IPS-18c (cell line): Measurements from ENCODE around the gene FARS2.

ENCODE experiments used
- H3K4me3 ChIP-seq: 2 replicates; pipeline ENCODE4 v1.7.0; 2013; ENCODE audit warnings: low read depth, mild to moderate bottlenecking, low read length, moderate library complexity; ENCODE audit not compliant: insufficient read depth
- H3K9me3 ChIP-seq: one replicate; pipeline ENCODE4 v1.6.1; 2013; ENCODE audit warnings: mild to moderate bottlenecking, low read length, moderate library complexity; ENCODE audit not compliant: control insufficient read depth, insufficient read depth

FARS2 gene

DNA sequence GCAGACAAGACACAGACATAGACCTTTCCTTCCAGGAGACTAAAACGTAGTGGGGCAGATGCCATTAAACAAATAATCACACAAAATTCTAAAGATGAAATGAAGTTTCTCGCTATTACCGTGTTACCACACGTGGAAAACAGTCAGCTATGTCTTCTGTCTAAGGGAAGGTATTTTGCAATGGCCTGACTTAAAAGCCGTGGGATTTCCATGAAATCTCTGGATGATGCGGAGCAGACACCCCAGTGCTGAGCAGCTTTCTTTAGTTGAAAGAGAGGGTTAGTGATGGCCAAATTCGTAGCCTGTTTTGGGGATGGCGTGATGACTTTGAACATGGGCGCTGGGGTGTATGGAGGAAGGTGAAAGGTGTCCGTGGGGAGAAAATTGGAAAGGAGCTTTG lies 463.6 kb downstream of the FARS2 start:
- H3K9me3 ChIP-seq, result no peaks in the 10 kb centered on the region

DNA sequence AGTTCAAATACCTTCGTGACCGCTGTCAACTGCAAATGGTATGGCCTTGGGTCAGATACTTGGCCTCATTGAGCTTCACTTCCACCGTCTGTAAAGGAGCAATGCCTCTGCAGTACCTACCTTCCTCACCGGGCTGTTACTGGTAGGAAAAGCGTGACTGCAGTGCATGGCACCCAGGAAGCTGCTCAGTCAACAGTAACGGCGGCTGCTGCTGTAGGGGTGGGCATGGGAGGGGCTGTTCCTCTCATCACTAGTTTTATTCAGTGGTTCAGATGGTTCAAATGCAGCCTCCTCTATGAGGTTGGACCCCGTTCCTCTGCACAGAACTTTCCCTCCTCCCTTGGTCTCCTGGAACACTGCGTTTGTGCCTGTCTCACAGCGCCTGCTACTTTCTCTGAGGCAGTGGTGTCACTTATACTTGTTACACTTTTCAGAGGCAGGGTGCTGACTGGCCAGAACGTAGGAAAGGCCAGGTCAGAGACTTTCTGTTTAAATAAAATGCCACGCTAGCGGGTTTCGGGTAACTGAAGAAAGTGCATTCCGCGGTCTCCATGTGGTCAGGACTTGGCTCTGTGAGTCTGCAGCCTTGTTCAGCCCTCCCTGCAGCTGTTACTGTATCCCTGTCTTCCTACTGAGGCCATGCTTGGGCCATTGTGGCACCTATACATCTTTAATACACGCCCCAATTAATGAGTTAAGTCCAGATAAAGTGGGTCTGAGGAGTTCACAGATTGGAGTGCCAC lies 465.8 kb downstream of the FARS2 start:
- no peaks in the 10 kb centered on the region for H3K9me3 ChIP-seq
- H3K4me3 ChIP-seq, result no peak overlapping the region

More for the DNA sequence above, 463.6 kb downstream of the FARS2 start:
- no peak overlapping the region for H3K4me3 ChIP-seq

DNA sequence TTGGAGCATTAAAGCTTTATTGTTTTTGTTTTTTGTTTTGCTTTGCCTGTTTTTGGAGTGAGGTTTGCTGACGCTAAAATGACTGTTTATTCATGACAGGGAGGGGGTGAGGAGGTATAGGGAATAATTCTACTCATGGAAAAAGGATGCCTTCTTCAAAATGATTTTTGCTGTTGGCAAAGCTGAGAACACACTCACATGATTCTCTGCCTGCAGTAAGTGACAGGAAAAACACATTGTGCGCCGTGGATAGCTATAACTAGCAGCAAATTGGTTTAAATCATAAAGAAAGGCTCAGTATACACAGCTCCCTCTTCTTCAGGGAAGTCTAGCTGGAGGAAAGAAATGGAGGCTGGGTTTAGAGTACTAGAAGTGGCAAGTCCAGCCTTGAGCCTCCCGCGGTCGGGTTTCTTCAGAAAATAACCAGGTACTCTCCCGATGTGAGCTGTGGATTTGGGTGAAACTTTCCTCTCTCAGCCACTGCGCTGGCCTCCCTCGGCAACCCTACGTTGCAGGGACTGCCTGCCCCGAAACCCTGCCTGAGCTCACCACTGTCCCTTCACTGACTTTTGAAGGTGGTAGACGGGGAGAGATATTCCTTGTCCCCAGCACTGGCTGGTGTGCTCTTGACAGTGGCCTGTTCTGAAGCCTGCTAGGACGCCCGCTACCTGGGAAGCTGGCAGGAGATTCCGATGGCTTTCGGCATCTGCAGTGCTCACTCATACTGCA lies 467.2 kb downstream of the FARS2 start:
- no peaks in the 10 kb centered on the region for H3K9me3 ChIP-seq
- no peak overlapping the region for H3K4me3 ChIP-seq

DNA sequence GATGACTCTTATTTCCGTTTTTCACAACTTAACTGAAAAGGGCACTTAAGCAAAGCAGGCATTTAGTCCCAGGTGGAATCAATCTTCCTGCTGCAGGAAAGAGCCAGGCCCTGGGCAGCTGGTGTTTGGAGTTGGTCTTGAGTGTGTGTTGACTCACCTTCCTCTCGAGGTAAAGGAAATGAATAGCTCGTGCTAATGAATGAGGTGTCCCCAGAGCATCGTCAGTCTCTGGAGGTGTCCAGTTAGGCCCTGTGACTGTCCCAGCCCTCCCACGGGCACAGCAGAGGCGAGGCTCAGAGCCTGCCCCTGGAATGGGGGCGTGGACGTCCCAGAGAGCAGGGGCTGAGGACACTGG lies 467.7 kb downstream of the FARS2 start:
- H3K9me3 ChIP-seq, result no peaks in the 10 kb centered on the region
- H3K4me3 ChIP-seq, result no peak overlapping the region

DNA sequence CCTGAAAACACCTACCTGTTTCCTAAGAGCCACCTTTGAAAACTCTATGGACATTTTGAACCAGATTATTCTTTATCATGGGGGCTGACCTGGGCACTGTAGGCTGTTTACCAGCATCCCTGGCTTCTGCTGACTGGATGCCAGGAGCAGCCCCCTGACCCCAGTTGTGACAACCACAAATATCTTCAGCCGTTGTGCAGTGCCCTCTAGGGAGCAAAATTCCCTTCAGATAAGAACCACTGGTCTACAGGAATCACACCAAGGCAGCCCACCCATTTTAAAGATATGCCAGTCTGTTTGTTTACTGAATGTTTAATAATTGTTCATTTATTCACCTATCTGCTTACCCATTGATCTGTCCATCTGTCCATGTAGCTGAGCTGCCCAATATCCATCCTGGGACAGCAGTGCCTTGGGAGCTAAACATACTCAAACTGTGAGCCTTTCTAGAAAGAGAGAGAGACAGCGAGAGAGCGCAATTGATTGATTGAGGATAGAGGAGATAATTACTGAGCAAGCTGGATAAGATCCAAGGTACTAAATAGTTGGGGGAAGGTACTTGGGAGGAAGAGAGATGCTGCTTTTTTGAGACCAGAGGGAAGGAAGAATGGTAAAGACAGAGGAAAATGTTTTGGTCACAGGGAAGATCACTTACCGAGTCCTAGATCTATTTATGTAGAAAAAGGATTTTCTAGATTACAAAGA lies 468.7 kb downstream of the FARS2 start:
- no peaks in the 10 kb centered on the region for H3K9me3 ChIP-seq
- H3K4me3 ChIP-seq, result no peak overlapping the region

DNA sequence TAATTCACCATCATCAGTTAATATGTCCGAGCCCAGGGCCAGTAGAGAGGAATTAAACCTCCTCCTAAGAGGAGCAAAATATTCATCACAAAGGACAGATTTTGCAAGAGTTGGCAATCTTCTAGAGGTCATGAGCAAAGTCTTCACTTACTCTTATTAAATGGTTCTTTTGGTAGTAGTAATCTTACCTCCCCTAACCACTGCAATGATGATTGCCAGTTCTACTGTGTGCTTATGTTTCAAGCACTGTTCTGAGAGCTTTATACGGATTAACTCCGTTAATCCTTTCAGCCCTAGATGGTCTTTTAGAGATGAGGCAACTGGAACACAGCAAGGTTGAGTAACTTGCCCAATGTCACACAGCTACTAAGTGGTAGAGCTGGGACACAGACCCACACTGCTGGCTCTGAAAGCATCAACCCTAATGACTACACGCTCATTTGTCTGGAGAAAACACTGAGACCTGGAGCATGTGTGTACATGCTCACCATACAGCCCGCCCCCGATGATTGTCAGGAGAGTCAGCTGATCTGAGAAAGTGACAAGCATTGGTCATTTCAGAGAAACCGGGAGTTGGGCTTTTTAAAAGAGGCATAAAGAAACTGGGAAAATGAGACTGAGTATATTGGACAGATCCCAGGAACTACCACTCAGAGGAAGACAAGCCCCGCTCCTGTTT lies 469.4 kb downstream of the FARS2 start:
- no peaks in the 10 kb centered on the region for H3K9me3 ChIP-seq
- H3K4me3 ChIP-seq, result no peak overlapping the region

DNA sequence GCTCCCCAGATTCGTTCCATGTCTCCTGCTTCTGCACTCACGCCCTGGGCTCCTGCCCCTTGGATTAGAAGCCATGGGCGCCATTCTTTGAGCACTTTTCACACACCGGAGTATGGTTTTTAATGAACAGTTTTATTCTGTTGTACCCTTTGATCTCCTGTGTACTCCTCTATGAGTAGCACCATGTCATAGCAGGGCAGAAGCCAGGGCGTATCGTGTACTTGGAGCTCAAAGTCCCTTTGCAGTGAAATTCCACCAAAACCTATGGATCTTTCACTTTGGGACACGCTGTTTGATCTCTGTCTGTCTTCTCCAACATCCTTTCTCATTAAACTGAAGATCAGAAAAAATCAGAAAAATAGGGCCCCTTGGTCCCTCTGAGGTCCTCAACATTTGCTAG lies 470.1 kb downstream of the FARS2 start:
- Histone ChIP-seq H3K4me3 (no peak overlapping the region), H3K9me3 (no peaks in the 10 kb centered on the region)

DNA sequence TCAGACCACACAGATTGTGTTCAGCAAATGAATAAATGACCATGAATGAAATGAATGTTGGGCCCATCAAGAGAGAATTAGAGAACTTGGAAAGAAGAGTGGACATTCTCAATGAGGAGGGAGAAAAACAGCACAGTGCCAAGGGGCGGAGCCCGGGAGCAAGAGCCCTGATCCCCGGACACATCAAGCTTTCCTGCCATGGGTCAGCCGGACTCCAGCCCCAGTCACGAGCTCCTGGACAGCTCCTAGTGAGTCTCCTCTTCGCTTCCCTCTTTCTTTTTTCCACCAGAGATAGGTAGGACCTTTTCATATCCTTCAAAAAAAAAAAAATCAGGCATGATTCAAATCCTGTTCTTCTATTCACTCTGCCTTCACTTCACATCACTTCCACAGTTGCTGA lies 471.2 kb downstream of the FARS2 start:
- H3K4me3 ChIP-seq, result no peak overlapping the region

DNA sequence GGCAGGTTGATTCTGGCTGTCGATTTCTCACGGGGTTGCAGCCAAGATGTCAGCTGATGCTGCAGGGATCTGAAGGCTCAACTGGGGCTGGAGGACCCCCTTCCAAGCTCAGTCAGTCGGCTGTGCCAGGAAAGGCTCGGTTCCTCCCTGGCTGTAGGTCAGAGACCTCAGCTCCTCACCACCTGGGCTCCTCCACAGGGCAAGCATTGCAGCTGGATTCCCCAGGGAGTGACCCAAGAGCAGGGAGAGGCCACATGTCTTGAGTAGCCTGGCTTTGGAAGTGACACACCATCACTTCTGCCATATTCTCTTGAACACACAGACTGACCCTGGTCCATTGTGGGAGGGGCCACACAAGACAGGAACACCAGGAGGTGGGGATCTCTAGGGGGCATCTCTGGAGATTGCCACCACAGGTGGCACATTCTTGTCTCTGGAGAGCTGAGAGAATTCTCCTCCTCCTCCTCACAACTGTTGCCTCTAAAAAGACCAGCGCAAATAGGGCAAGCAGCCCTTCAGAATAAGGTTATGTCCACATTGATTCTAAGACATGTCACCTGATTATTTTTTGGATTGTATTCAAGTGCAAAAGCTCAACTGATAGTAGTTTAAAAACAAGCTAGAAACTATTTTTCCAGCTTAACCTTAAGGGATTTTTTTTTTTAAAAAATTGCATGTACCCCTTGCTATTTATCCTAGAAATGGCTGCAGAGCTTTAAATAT lies 474.9 kb downstream of the FARS2 start:
- no peak overlapping the region for H3K4me3 ChIP-seq
- no peaks in the 10 kb centered on the region for H3K9me3 ChIP-seq

More for the DNA sequence above, 471.2 kb downstream of the FARS2 start:
- no peaks in the 10 kb centered on the region for H3K9me3 ChIP-seq

DNA sequence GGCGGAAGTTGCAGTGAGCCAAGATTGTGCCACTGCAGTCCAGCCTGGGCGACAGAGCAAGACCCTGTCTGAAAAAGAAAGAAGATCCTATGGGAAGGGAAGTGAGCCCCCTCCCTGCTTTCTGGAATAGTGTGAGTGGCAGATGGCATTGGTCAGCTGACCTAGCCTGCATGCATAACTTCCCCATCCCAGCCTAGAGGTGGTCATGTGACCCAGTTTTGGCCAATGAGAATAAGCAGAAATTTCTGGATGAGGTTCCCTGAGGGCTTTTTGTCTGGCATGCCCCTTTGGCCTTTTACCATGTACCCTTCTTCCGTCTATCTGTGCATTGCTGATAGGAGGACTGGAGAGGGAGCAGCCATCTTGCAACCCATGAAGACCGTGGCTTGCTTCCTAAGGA lies 476.1 kb downstream of the FARS2 start:
- H3K4me3 ChIP-seq, result no peak overlapping the region
- H3K9me3 ChIP-seq, result no peaks in the 10 kb centered on the region

DNA sequence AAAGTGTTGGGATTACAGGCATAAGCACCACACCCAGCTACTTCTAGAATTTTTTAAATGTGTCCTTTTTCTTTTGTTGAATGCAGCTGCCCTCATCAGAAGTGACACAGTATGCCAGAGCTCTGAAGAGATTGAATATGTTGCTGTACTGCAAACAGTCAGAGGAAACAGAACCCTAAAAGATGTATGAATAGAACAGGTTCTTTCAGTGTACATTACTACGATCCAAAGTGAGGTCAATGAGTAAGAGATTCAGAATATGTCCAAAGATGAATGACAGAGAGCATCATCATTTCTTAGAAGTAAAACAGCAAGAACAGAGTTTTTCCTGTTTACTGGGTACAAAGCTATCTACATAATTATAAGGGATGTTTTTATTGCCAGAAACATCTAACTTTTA lies 476.9 kb downstream of the FARS2 start:
- H3K4me3 ChIP-seq, result no peak overlapping the region
- H3K9me3 ChIP-seq, result no peaks in the 10 kb centered on the region

DNA sequence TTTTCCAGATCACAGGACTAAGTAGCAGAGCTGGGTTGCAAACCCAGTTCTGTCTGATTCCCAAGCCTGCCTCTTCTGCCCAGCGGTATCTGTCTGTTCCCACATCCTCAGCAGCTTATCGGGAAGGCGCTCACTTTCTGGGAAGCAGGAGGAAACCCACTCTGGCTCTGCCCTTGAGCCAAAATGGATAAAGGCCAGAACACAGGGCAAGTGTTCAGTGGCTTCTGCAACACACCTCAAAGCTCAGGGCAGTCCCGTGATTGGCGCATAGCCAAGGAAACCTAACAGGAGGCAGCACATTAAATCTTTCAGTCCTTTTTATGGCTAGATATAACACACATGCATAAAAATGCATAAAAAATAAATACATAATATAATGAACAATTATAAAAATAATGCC lies 483.2 kb downstream of the FARS2 start:
- Histone ChIP-seq H3K4me3 (no peak overlapping the region), H3K9me3 (no peaks in the 10 kb centered on the region)

DNA sequence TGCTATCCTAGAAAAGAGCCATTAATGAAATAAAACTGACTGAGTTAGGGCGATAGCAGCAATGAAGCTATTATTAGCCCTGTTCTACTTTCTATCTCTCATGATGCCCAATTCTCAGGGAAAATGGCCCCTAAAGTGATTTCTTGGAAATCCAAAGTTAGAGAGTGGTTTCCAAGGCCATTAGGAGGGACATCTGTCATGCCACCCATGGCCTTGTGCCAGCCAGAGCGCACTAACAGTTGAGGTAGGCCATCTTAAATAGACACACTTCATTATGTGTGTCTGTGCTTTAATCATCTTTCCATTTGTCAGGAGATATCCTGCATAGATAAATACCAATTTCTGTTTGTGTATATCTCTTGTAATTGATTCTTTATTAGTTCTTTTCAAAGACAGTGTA lies 483.8 kb downstream of the FARS2 start:
- Histone ChIP-seq H3K4me3 (no peak overlapping the region), H3K9me3 (no peaks in the 10 kb centered on the region)

DNA sequence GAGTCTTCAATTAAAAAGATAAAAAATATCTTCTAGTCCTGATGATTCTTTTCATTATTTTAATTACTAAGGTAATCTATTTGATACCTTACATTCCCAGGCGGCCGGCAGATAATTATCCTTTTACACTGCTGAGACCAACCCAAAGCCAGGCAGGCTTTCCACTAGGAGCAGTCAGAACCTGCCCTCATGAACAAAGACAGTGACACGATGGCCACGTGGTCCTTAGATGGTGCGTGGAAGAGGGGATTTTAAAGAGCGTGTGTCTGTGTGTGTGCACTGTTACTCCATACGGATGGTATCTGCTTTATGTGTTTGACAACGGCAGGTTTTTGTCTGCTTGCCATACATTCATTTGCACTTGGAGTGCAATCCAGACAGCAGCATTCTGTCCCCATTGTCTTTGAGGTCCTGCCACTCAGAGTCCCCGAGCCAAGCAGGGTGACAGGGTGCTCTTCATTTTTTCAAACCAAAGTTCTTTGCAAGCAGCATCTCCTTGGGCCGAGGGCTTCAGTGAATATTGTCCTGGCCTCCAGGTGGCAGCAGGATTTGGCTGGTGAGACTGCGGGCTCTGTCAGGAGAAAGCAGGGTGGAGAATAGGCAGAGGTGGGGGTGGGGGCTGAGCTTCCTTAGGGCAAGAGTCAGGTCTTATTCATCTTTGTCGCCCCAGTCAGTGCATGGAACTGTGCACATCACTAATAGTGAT lies 484.9 kb downstream of the FARS2 start:
- Histone ChIP-seq H3K4me3 (no peak overlapping the region), H3K9me3 (no peaks in the 10 kb centered on the region)

DNA sequence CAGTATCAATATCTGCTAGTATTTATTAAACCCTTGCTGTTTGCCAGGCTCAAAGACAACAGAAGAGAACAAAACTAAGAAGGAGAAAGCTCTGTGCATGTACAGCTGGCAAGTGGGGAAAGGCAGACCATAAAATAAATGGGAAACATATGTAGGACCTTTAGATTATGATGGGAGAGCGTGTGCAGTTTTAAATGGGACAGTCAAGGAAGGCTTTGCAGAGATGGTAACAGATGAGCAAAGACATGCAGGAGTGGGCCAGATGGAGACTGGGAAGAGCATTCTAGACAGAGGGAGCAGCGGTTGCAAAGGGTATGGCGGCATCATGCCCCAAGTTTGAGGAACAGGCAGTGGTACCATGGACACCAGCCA lies 485.4 kb downstream of the FARS2 start:
- no peak overlapping the region for H3K4me3 ChIP-seq
- H3K9me3 ChIP-seq, result no peaks in the 10 kb centered on the region

DNA sequence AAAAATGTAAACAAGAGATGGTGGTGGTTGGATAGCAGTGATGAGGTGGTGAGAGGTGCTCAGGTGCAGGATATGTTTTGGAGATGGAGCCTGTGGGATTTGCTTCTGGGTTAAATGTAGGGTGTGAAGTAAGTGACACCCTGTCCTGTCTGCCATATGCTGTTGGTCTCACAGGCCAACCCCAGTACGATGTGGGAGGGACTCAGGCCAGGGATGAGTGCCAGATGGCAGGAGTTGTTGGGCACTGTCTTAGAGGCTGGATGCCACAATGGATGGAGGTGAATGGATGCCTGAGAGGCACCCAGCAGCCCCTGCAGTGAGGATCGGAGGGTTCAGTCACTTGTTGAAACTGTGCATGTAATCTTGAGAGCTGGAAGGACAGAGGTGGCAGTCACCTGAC lies 486.1 kb downstream of the FARS2 start:
- no peak overlapping the region for H3K4me3 ChIP-seq
- H3K9me3 ChIP-seq, result no peaks in the 10 kb centered on the region
